CMK (cell line): ENCODE results near the gene MVB12B.
"Not testable (repeated sequence)": the region's sequence is repeated elsewhere in the genome, so short reads cannot be mapped to it uniquely, and the experiment has no call there.

Experiments used
- DNase-seq: peaks from one replicate; pipeline ENCODE4 v3.0.0-alpha.2; 2010; ENCODE audit warnings: low read depth

MVB12B gene

GRCh38 chr9:126474206-126474765 is 147.7 kb downstream of the MVB12B start:
- no peak for DNase-seq

- DNase-seq, result no peak
Observed at GRCh38 chr9:126474786-126475485, 148.3 kb downstream of the MVB12B start.

- DNase-seq, result no peak
Observed at GRCh38 chr9:126475933-126476555, 149.4 kb downstream of the MVB12B start.

- not testable (repeated sequence) for DNase-seq
Observed at GRCh38 chr9:126477432-126477831, 150.8 kb downstream of the MVB12B start.

- no peak for DNase-seq
Observed at GRCh38 chr9:126478216-126478981, 151.8 kb downstream of the MVB12B start.

GRCh38 chr9:126479515-126479914 is 152.9 kb downstream of the MVB12B start:
- DNase-seq, result no peak

- DNase-seq, result no peak
Observed at GRCh38 chr9:126480813-126481212, 154.2 kb downstream of the MVB12B start.

- no peak for DNase-seq
Observed at GRCh38 chr9:126481862-126482261, 155.2 kb downstream of the MVB12B start.

GRCh38 chr9:126482361-126483044 is 155.9 kb downstream of the MVB12B start:
- no peak for DNase-seq

GRCh38 chr9:126483468-126484073 is 156.9 kb downstream of the MVB12B start:
- no peak for DNase-seq

GRCh38 chr9:126485662-126486061 is 159.0 kb downstream of the MVB12B start:
- no peak for DNase-seq

- no peak for DNase-seq
Observed at GRCh38 chr9:126486276-126486675, 159.6 kb downstream of the MVB12B start.

GRCh38 chr9:126487856-126488255 is 161.2 kb downstream of the MVB12B start:
- no peak for DNase-seq

GRCh38 chr9:126488310-126488709 is 161.7 kb downstream of the MVB12B start:
- no peak for DNase-seq

- no peak for DNase-seq
Observed at GRCh38 chr9:126488881-126489404, 162.3 kb downstream of the MVB12B start.

- DNase-seq, result no peak
Observed at GRCh38 chr9:126489581-126490213, 163.1 kb downstream of the MVB12B start.

- DNase-seq, result no peak
Observed at GRCh38 chr9:126490214-126490631, 163.6 kb downstream of the MVB12B start.

GRCh38 chr9:126490871-126491567 is 164.4 kb downstream of the MVB12B start:
- no peak for DNase-seq

GRCh38 chr9:126491568-126491879 is 164.9 kb downstream of the MVB12B start:
- DNase-seq, result no peak

- DNase-seq, result no peak
Observed at GRCh38 chr9:126491949-126492348, 165.3 kb downstream of the MVB12B start.
